HG03521 (cell line): Measurements from ENCODE around the gene HCFC2.
"Not testable (repeated sequence)": the region's sequence is repeated elsewhere in the genome, so short reads cannot be mapped to it uniquely, and the experiment has no call there.

Source experiments
- ATAC-seq: cut with Tn5 transposase; IDR thresholded peaks from one replicate; pipeline ENCODE4 v1.9.1; 2021; ENCODE audit warnings: mild to moderate bottlenecking, moderate library complexity; ENCODE audit not compliant: unreplicated experiment

HCFC2 gene

GRCh38 chr12:104114834-104115586 lies 50.7 kb downstream of the HCFC2 start:
- not testable (repeated sequence) for ATAC-seq

- no peak for ATAC-seq
These were observed 51.2 kb downstream of the HCFC2 start for GRCh38 chr12:104115587-104115975.

- ATAC-seq: no peak
These were observed 56.7 kb downstream of the HCFC2 start for GRCh38 chr12:104121001-104121400.

GRCh38 chr12:104122298-104122697 lies 58.0 kb downstream of the HCFC2 start:
- no peak for ATAC-seq

GRCh38 chr12:104126548-104126947 lies 62.2 kb downstream of the HCFC2 start:
- ATAC-seq: no peak

- no peak for ATAC-seq
These were observed 66.4 kb downstream of the HCFC2 start for GRCh38 chr12:104130760-104131159.

- ATAC-seq: no peak
These were observed 67.3 kb downstream of the HCFC2 start for GRCh38 chr12:104131609-104132008.

GRCh38 chr12:104132351-104132956 lies 68.1 kb downstream of the HCFC2 start:
- no peak for ATAC-seq

GRCh38 chr12:104133321-104133720 lies 69.0 kb downstream of the HCFC2 start:
- no peak for ATAC-seq

GRCh38 chr12:104133866-104134265 lies 69.5 kb downstream of the HCFC2 start:
- ATAC-seq: no peak

- no peak for ATAC-seq
These were observed 70.6 kb downstream of the HCFC2 start for GRCh38 chr12:104134882-104135281.

GRCh38 chr12:104136577-104136976 lies 72.2 kb downstream of the HCFC2 start:
- ATAC-seq: no peak

GRCh38 chr12:104137001-104137901 lies 72.9 kb downstream of the HCFC2 start:
- peak; percentile 32 for ATAC-seq

- ATAC-seq: peak; percentile 93
These were observed 73.8 kb downstream of the HCFC2 start, which contains the start of gene NFYB for GRCh38 chr12:104137902-104138796. Gene NFYB (minus strand): TSS chr12:104138210. CDS start chr12:104135453, 2,757 bp downstream.

- ATAC-seq: no peak
These were observed 74.4 kb downstream of the HCFC2 start for GRCh38 chr12:104138797-104139152.

GRCh38 chr12:104142543-104142942 lies 78.2 kb downstream of the HCFC2 start:
- ATAC-seq: no peak

GRCh38 chr12:104143002-104143401 lies 78.7 kb downstream of the HCFC2 start:
- ATAC-seq: no peak

- ATAC-seq: no peak
These were observed 79.6 kb downstream of the HCFC2 start for GRCh38 chr12:104143918-104144317.

GRCh38 chr12:104147346-104147745 lies 83.0 kb downstream of the HCFC2 start:
- no peak for ATAC-seq

GRCh38 chr12:104150416-104150815 lies 86.1 kb downstream of the HCFC2 start:
- ATAC-seq: no peak
